Tibial nerve (tissue), 4 donors: Measurements from ENCODE around the gene SH2B3. TPM values are rescaled to one million over a fixed set of nuclear protein-coding genes. Genes with fewer than 3 reads are reported as not detected.

Experiments used
- DNase-seq, 2 donors: peaks; one replicate each; pipeline ENCODE4 v3.0.0-alpha.2; 2019; ENCODE audit warnings: low spot score in 2 of 2
- H3K27ac ChIP-seq, 4 donors: fragments of 200-600 bp; sonication (generic) in 3 of 4; one replicate each; pipeline ENCODE4 v1.5.1; 2017 to 2019; ENCODE audit warnings: mild to moderate bottlenecking in 1 of 4
- H3K27me3 ChIP-seq, 2 donors: fragments of 200-600 bp; sonication (generic) in 1 of 2; one replicate each; pipeline versions ENCODE4 v1.5.1 to v1.6.0; 2017 to 2019
- H3K36me3 ChIP-seq, 3 donors: fragments of 200-600 bp; sonication (generic); one replicate each; pipeline ENCODE4 v1.5.1; 2018 to 2019
- H3K4me1 ChIP-seq, 4 donors: fragments of 200-600 bp; sonication (generic) in 3 of 4; one replicate each; pipeline ENCODE4 v1.5.1; 2017 to 2019
- H3K4me3 ChIP-seq, 4 donors: fragments of 200-600 bp; sonication (generic) in 3 of 4; one replicate each; pipeline ENCODE4 v1.5.1; 2017 to 2019; ENCODE audit warnings: mild to moderate bottlenecking in 1 of 4, moderate library complexity in 1 of 4
- H3K9me3 ChIP-seq, 4 donors: fragments of 200-600 bp; sonication (generic) in 3 of 4; one replicate each; pipeline ENCODE4 v1.5.1; 2017 to 2019
- CTCF ChIP-seq, 5 experiments: fragments of 200-600 bp in 3 of 5; fragments of 450-650 bp in 2 of 5; sonication (generic) in 3 of 5; IDR thresholded peaks; one replicate each; pipeline ENCODE4 v1.5.1; 2016 to 2019; ENCODE audit warnings: antibody characterized with exemption in 5 of 5, mild to moderate bottlenecking in 3 of 5, moderate library complexity in 2 of 5
- EP300 ChIP-seq, 2 donors: sonication (generic); formaldehyde crosslinking; IDR thresholded peaks; one replicate each; pipeline ENCODE4 v1.6.1; 2017; ENCODE audit warnings: antibody characterized with exemption in 2 of 2, mild to moderate bottlenecking in 1 of 2
- POLR2A ChIP-seq, 2 donors: fragments of 450-650 bp; IDR thresholded peaks; one replicate each; pipeline ENCODE4 v1.6.1; 2017; ENCODE audit warnings: antibody characterized with exemption in 2 of 2, mild to moderate bottlenecking in 2 of 2, moderate library complexity in 2 of 2
- WGBS, 2 donors: methylation state at CpG; one replicate each; pipeline ENCODE4 v1.1.5; 2018; 5-methylcytosine and 5-hydroxymethylcytosine counted together
- total RNA-seq, 4 donors: library from RNA; depleted of rRNA; stranded (reverse); fragments of >200 nt; gene quantifications; one replicate each; pipeline ENCODE4 v1.1.0, GENCODE V29; 2016

SH2B3 gene
- total RNA-seq, 4 donors from 2014 or later: 21.4 to 79.8 (median 36.3) TPM

DNA sequence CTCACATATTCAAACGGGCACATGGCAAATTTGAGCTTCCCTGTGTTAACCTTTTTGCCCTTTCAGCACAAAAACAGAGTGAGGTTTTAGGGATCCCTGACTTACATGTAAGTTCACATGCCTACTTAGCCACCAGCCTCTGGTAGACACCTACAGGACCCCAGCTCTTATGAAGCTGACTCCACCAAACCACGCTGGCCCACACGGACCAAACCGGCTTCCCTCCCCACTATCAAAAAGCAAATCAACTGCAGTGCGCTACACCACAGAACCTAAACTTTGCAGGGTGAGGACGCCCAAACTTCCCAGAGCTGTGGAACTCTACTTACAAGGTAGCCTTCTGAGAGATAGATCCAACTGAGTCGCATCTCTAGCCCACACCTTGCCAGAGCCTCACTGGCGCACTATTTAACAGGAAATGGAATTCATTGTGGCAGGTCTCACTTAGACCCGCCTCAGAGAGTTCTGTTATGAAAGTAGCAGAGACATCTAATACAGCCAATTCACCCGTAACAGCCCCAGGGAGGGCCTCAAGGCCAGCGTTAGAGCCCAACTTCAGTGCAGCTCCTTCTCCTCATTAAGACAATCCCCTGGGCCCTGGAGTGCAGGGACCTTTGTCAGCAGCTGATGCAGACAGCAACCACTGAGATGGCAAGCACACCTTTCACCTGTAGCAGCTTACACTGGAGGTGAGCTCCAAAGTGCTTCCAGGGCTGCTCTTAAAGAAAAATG is 49.2 kb downstream of the SH2B3 start:
- Histone ChIP-seq H3K4me1 (peaks cover 0 to 11% (median 0%) of the 10 kb centered on the region in 4 donors), H3K4me3 (no peak overlapping the region), H3K27ac (no peak overlapping the region), H3K9me3 (no peaks in the 10 kb centered on the region), H3K36me3 (peaks cover 5 to 82% (median 19%) of the 10 kb centered on the region in 3 donors), H3K27me3 (no peaks in the 10 kb centered on the region)
- TF ChIP-seq CTCF (IDR thresholded peaks at IDR 0.05): no peak
- TF ChIP-seq EP300 (IDR thresholded peaks at IDR 0.05): no peak
- no peak for DNase-seq
- WGBS, 2 donors: 81 to 82% methylated on average over 11 of the region's 11 CpGs

GRCh38 chr12:111455448-111456320 is 50.0 kb downstream of the SH2B3 start:
- TF ChIP-seq POLR2A (IDR thresholded peaks at IDR 0.05) (no peak), EP300 (IDR thresholded peaks at IDR 0.05) (no peak), CTCF (IDR thresholded peaks at IDR 0.05) (no peak)
- Histone ChIP-seq H3K27me3 (no peaks in the 10 kb centered on the region), H3K9me3 (no peaks in the 10 kb centered on the region), H3K4me3 (no peak overlapping the region), H3K27ac (no peak overlapping the region), H3K36me3 (peaks cover 3 to 79% (median 13%) of the 10 kb centered on the region in 3 donors), H3K4me1 (peaks cover 0 to 9% (median 0%) of the 10 kb centered on the region in 4 donors)
- no peak for DNase-seq
- 92% methylated on average over 15 of the region's 15 CpGs for WGBS, 2 donors

- no peaks in the 10 kb centered on the region for H3K9me3 ChIP-seq
- H3K27ac ChIP-seq: no peak overlapping the region
- 92 to 94% methylated on average over 9 of the region's 9 CpGs for WGBS, 2 donors
- H3K36me3 ChIP-seq: peaks cover 3 to 77% (median 13%) of the 10 kb centered on the region in 3 donors
- H3K4me3 ChIP-seq: no peak overlapping the region
- no peak for DNase-seq
- H3K27me3 ChIP-seq: no peaks in the 10 kb centered on the region
- TF ChIP-seq POLR2A (IDR thresholded peaks at IDR 0.05) (no peak), CTCF (IDR thresholded peaks at IDR 0.05) (no peak), EP300 (IDR thresholded peaks at IDR 0.05) (no peak)
- peaks cover 0 to 8% (median 0%) of the 10 kb centered on the region in 4 donors for H3K4me1 ChIP-seq
These were observed 51.3 kb downstream of the SH2B3 start for GRCh38 chr12:111457071-111457470.

DNA sequence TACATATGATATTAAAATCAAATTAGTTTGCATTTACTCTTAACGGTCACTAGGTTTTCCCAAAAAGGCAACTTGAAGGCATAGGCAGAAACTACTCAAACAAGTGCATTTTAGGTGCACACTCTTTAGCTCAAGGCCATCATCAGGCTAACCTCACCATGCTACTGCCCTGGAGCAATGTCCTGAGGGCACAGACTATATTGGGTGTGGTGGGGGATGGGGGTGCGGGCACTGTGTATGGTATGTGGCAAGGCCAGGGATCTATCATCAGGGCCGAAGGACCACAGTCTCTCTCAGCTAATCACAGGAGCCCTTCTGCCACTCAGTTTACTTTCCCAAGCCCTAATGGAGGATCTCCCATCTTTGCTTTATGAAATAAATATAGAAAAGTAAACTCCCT is 51.9 kb downstream of the SH2B3 start:
- Histone ChIP-seq H3K36me3 (peaks cover 3 to 75% (median 13%) of the 10 kb centered on the region in 3 donors), H3K9me3 (no peaks in the 10 kb centered on the region), H3K27me3 (no peaks in the 10 kb centered on the region), H3K4me3 (no peak overlapping the region), H3K4me1 (peaks cover 0 to 13% (median 0%) of the 10 kb centered on the region in 4 donors), H3K27ac (no peak overlapping the region)
- WGBS, 2 donors: 86 to 95% methylated on average over 3 of the region's 3 CpGs
- TF ChIP-seq CTCF (IDR thresholded peaks at IDR 0.05) (no peak), EP300 (IDR thresholded peaks at IDR 0.05) (no peak), POLR2A (IDR thresholded peaks at IDR 0.05) (no peak)
- DNase-seq: no peak
